ENCODE results near the gene ABCC8.

ABCC8 gene

GRCh38 chr11:17354601-17354991, 122.0 kb downstream of the ABCC8 start:
- Mint-ChIP-seq H3K36me3 (ENCODE audit: low read depth) (peaks cover 6% of the 10 kb centered on the region), H3K27me3 (ENCODE audit: low read depth) (peaks cover 46% of the 10 kb centered on the region), H3K9me3 (peaks cover 12% of the 10 kb centered on the region), H3K4me3 (peak overlapping the region; percentile 83 to 92 (median 89)), H3K4me1 (peaks cover 22% of the 10 kb centered on the region), H3K27ac (no peak overlapping the region)
- peak; percentile 62 to 67 (median 62) for TF ChIP-seq CTCF (IDR thresholded peaks at IDR 0.05; ENCODE audit: unreplicated experiment in 3 of 3)

- Mint-ChIP-seq H3K9me3 (peaks cover 9% of the 10 kb centered on the region), H3K4me3 (peak overlapping the region; percentile 87 to 92 (median 89)), H3K27ac (peak overlapping the region; percentile 36 to 59 (median 42)), H3K4me1 (peaks cover 22% of the 10 kb centered on the region), H3K36me3 (ENCODE audit: low read depth) (peaks cover 1% of the 10 kb centered on the region), H3K27me3 (ENCODE audit: low read depth) (peaks cover 51% of the 10 kb centered on the region)
- TF ChIP-seq CTCF (IDR thresholded peaks at IDR 0.05; ENCODE audit: unreplicated experiment in 3 of 3): no peak
Measured at GRCh38 chr11:17353821-17354600, 122.6 kb downstream of the ABCC8 start.

GRCh38 chr11:17352950-17353820, 123.5 kb downstream of the ABCC8 start:
- H3K36me3 Mint-ChIP-seq (ENCODE audit: low read depth): no peaks in the 10 kb centered on the region
- H3K27ac Mint-ChIP-seq: peak overlapping the region; percentile 42 to 66 (median 59)
- H3K9me3 Mint-ChIP-seq: peaks cover 7% of the 10 kb centered on the region
- peaks cover 22% of the 10 kb centered on the region for H3K4me1 Mint-ChIP-seq
- no peak for TF ChIP-seq CTCF (IDR thresholded peaks at IDR 0.05; ENCODE audit: unreplicated experiment in 3 of 3)
- peaks cover 52% of the 10 kb centered on the region for H3K27me3 Mint-ChIP-seq (ENCODE audit: low read depth)
- H3K4me3 Mint-ChIP-seq: peak overlapping the region; percentile 87 to 92 (median 89)

- TF ChIP-seq CTCF (IDR thresholded peaks at IDR 0.05; ENCODE audit: unreplicated experiment in 3 of 3): no peak
- H3K4me1 Mint-ChIP-seq: peaks cover 22% of the 10 kb centered on the region
- H3K9me3 Mint-ChIP-seq: peaks cover 3% of the 10 kb centered on the region
- H3K27me3 Mint-ChIP-seq (ENCODE audit: low read depth): peaks cover 55% of the 10 kb centered on the region
- H3K4me3 Mint-ChIP-seq: peak within 1 kb of the TSS; percentile 87 to 92 (median 89)
- no peaks in the 10 kb centered on the region for H3K36me3 Mint-ChIP-seq (ENCODE audit: low read depth)
- H3K27ac Mint-ChIP-seq: peak within 1 kb of the TSS in 2 of 3 experiments; percentile 16 to 66
Measured at GRCh38 chr11:17351510-17352176, 125.0 kb downstream of the ABCC8 start, which contains the start of gene NCR3LG1. TSS of gene NCR3LG1 (plus strand) at chr11:17351800. CDS start at chr11:17351970, 170 bp downstream.

GRCh38 chr11:17351172-17351509, 125.5 kb downstream of the ABCC8 start:
- H3K27me3 Mint-ChIP-seq (ENCODE audit: low read depth): peaks cover 55% of the 10 kb centered on the region
- peaks cover 22% of the 10 kb centered on the region for H3K4me1 Mint-ChIP-seq
- peak in 1 of 3 experiments; percentile 23 for TF ChIP-seq CTCF (IDR thresholded peaks at IDR 0.05; ENCODE audit: unreplicated experiment in 3 of 3)
- peaks cover 3% of the 10 kb centered on the region for H3K9me3 Mint-ChIP-seq
- peak overlapping the region; percentile 72 to 87 (median 74) for H3K4me3 Mint-ChIP-seq
- no peak overlapping the region for H3K27ac Mint-ChIP-seq
- H3K36me3 Mint-ChIP-seq (ENCODE audit: low read depth): no peaks in the 10 kb centered on the region
